H1 (cell line): ENCODE results near the gene ALPI. TPM values are rescaled to one million over a fixed set of nuclear protein-coding genes. Genes with fewer than 3 reads are reported as not detected.

ENCODE experiments used
- CTCF ChIA-PET: fragments of 300-600 bp; sonication (Branson Sonifier 250); formaldehyde crosslinking; loops from one replicate; lab custom pipeline; 2021; ENCODE audit not compliant: partially characterized antibody; lab: Charles Lee
- POLR2A ChIA-PET: fragments of 300-600 bp; sonication (Branson Sonifier 250); formaldehyde crosslinking; loops from one replicate; lab custom pipeline; 2021; ENCODE audit warnings: inconsistent platforms; ENCODE audit not compliant: partially characterized antibody; lab: Charles Lee
- DNase-seq, 2 experiments: peaks; one replicate each; pipeline versions ENCODE4 v3.0.0 to v3.0.0-alpha.2; 2010 to 2022; ENCODE audit warnings: low spot score in 2 of 2, low read depth in 1 of 2, mixed read lengths in 1 of 2
- FAIRE-seq: peaks from 2 replicates; lab custom pipeline; 2011; peaks lifted over from hg19 to GRCh38; lab: Jason Lieb, UNC
- H2AFZ ChIP-seq: 2 replicates; pipeline ENCODE4 v1.8.1; 2012; ENCODE audit warnings: low read length, inconsistent platforms
- H2AK5ac ChIP-seq: 2 replicates; pipeline ENCODE4 v1.6.1; 2013; ENCODE audit warnings: low read depth, low read length
- H2BK120ac ChIP-seq: replicated peaks from 2 replicates; pipeline ENCODE3; 2013; ENCODE audit warnings: low read depth, low read length, inconsistent platforms
- H2BK12ac ChIP-seq: 2 replicates; pipeline ENCODE4 v1.6.1; 2013; ENCODE audit warnings: low read depth, low read length
- H2BK15ac ChIP-seq: 2 replicates; pipeline ENCODE4 v1.6.1; 2013; ENCODE audit warnings: low read length
- H2BK20ac ChIP-seq: 2 replicates; pipeline ENCODE4 v1.6.1; 2013; ENCODE audit warnings: low read length
- H2BK5ac ChIP-seq: 2 replicates; pipeline ENCODE4 v1.6.1; 2013; ENCODE audit warnings: low read depth, low read length
- H3K14ac ChIP-seq: 2 replicates; pipeline ENCODE4 v1.6.1; 2013; ENCODE audit warnings: inconsistent platforms; ENCODE audit not compliant: insufficient read length
- H3K18ac ChIP-seq: 2 replicates; pipeline ENCODE4 v1.6.1; 2013; ENCODE audit warnings: low read length; ENCODE audit errors: extremely low read depth
- H3K23ac ChIP-seq: 2 replicates; pipeline ENCODE4 v1.6.1; 2013; ENCODE audit warnings: inconsistent platforms; ENCODE audit not compliant: insufficient read length
- H3K23me2 ChIP-seq: 2 replicates; pipeline ENCODE4 v1.6.1; 2013; ENCODE audit warnings: low read depth, low read length
- H3K27ac ChIP-seq: 2 replicates; pipeline ENCODE4 v1.6.1; 2011; ENCODE audit warnings: low read depth, low read length, inconsistent platforms
- H3K27me3 ChIP-seq, 4 experiments: replicated peaks in 1 of 4; 1 replicate in 1 of 4; 2 replicates in 3 of 4; pipeline versions ENCODE4 v1.6.1 to v1.8.1; 2011 to 2013; ENCODE audit warnings: low read length in 3 of 4, mild to moderate bottlenecking in 3 of 4, inconsistent platforms in 2 of 4, mixed read lengths in 2 of 4, moderate library complexity in 1 of 4; ENCODE audit not compliant: control insufficient read depth in 3 of 4, insufficient read depth in 3 of 4; ENCODE audit errors: extremely low read depth in 1 of 4
- H3K36me3 ChIP-seq, 4 experiments: 2 replicates each; pipeline versions ENCODE4 v1.6.1 to v1.8.1; 2011 to 2013; ENCODE audit warnings: mild to moderate bottlenecking in 4 of 4, low read length in 3 of 4, moderate library complexity in 2 of 4, control low read depth in 1 of 4, inconsistent platforms in 1 of 4; ENCODE audit not compliant: insufficient read depth in 4 of 4, control insufficient read depth in 2 of 4
- H3K4ac ChIP-seq: replicated peaks from 2 replicates; pipeline ENCODE3; 2013; ENCODE audit warnings: low read length, low read depth, mixed read lengths, inconsistent platforms; ENCODE audit not compliant: insufficient read length
- H3K4me1 ChIP-seq, 4 experiments: replicated peaks in 1 of 4; 1 replicate in 1 of 4; 2 replicates in 3 of 4; pipeline versions ENCODE4 v1.6.1 to v1.8.1; 2011 to 2013; ENCODE audit warnings: low read length in 3 of 4, inconsistent platforms in 2 of 4, mixed read lengths in 1 of 4; ENCODE audit not compliant: insufficient read depth in 4 of 4, control insufficient read depth in 3 of 4
- H3K4me2 ChIP-seq, 2 experiments: 2 replicates each; pipeline versions ENCODE4 v1.6.1 to v1.8.1; 2011 to 2013; ENCODE audit warnings: low read depth in 2 of 2, low read length in 2 of 2, control low read depth in 1 of 2, inconsistent platforms in 1 of 2, mild to moderate bottlenecking in 1 of 2; ENCODE audit not compliant: insufficient read depth in 1 of 2
- H3K4me3 ChIP-seq, 4 experiments: fragments of 200-600, 300-600 bp in 1 of 4; sonication (generic), shearing (Covaris generic), sonication (Bioruptor Twin) in 1 of 4; 2 replicates each; pipeline versions ENCODE4 v1.5.1 to v1.8.1; 2011 to 2016; ENCODE audit warnings: low read length in 4 of 4, low read depth in 3 of 4, control low read depth in 2 of 4, inconsistent platforms in 2 of 4, mild to moderate bottlenecking in 2 of 4, mixed read lengths in 1 of 4, moderate library complexity in 1 of 4; ENCODE audit not compliant: insufficient read depth in 2 of 4; ENCODE audit errors: extremely low read depth in 1 of 4
- H3K56ac ChIP-seq: replicated peaks from 2 replicates; pipeline ENCODE3; 2013; ENCODE audit warnings: low read depth, mild to moderate bottlenecking, mixed read lengths, low read length, inconsistent platforms; ENCODE audit not compliant: insufficient read length
- H3K79me1 ChIP-seq: 2 replicates; pipeline ENCODE4 v1.6.1; 2013; ENCODE audit warnings: low read depth, low read length, control low read depth
- H3K79me2 ChIP-seq, 2 experiments: 2 replicates each; pipeline versions ENCODE4 v1.6.1 to v1.8.1; 2012 to 2013; ENCODE audit warnings: low read length in 2 of 2, mild to moderate bottlenecking in 2 of 2, inconsistent platforms in 1 of 2; ENCODE audit not compliant: insufficient read depth in 2 of 2, control insufficient read depth in 1 of 2
- H3K9ac ChIP-seq, 4 experiments: replicated peaks in 1 of 4; 1 replicate in 1 of 4; 2 replicates in 3 of 4; pipeline versions ENCODE4 v1.6.1 to v1.8.1; 2011 to 2013; ENCODE audit warnings: low read depth in 3 of 4, low read length in 3 of 4, control low read depth in 2 of 4, mild to moderate bottlenecking in 2 of 4, moderate library complexity in 2 of 4, inconsistent platforms in 1 of 4; ENCODE audit errors: extremely low read depth in 1 of 4
- H3K9me3 ChIP-seq, 2 experiments: 2 replicates each; pipeline versions ENCODE4 v1.6.1 to v1.8.1; 2012 to 2013; ENCODE audit warnings: mild to moderate bottlenecking in 2 of 2, moderate library complexity in 2 of 2, control low read depth in 1 of 2, inconsistent platforms in 1 of 2, low read depth in 1 of 2, low read length in 1 of 2, mixed read lengths in 1 of 2; ENCODE audit not compliant: insufficient read depth in 2 of 2
- H4K20me1 ChIP-seq, 2 experiments: replicated peaks in 1 of 2; 2 replicates each; pipeline versions ENCODE3 to v1.8.1; 2011 to 2013; ENCODE audit warnings: inconsistent platforms in 2 of 2, low read length in 2 of 2, mild to moderate bottlenecking in 1 of 2; ENCODE audit not compliant: insufficient read depth in 2 of 2, control insufficient read depth in 1 of 2
- H4K5ac ChIP-seq: 2 replicates; pipeline ENCODE4 v1.6.1; 2013; ENCODE audit warnings: low read length, low read depth, mixed read lengths, inconsistent platforms; ENCODE audit not compliant: insufficient read length
- H4K8ac ChIP-seq: 2 replicates; pipeline ENCODE4 v1.8.0; 2013; ENCODE audit warnings: mild to moderate bottlenecking, moderate library complexity, low read length, inconsistent platforms; ENCODE audit not compliant: insufficient read depth; ENCODE audit errors: extremely low read depth
- H4K91ac ChIP-seq: replicated peaks from 2 replicates; pipeline ENCODE3; 2013; ENCODE audit warnings: low read length, mixed read lengths, inconsistent platforms; ENCODE audit not compliant: insufficient read length
- CHD1 ChIP-seq: IDR thresholded peaks from 2 replicates; pipeline ENCODE4 v1.6.1; 2012; ENCODE audit warnings: low read depth, low read length, improper control_type of control experiment
- CREB1 ChIP-seq: IDR thresholded peaks from 2 replicates; pipeline ENCODE4 v1.6.1; 2012; ENCODE audit warnings: inconsistent platforms
- E2F6 ChIP-seq: IDR thresholded peaks from 2 replicates; pipeline ENCODE4 v1.6.1; 2012; ENCODE audit warnings: inconsistent platforms
- EP300 ChIP-seq, 2 experiments: IDR thresholded peaks; 1 replicate in 1 of 2; 2 replicates in 1 of 2; pipeline ENCODE4 v1.6.1; 2011 to 2012; ENCODE audit warnings: low read depth in 2 of 2, low read length in 2 of 2, mild to moderate bottlenecking in 2 of 2, borderline replicate concordance in 1 of 2, inconsistent platforms in 1 of 2, moderate library complexity in 1 of 2
- FOSL1 ChIP-seq: IDR thresholded peaks from 2 replicates; pipeline ENCODE4 v1.6.1; 2011; ENCODE audit warnings: mild to moderate bottlenecking, low read depth, low read length, moderate library complexity; ENCODE audit not compliant: insufficient read depth
- GABPA ChIP-seq: IDR thresholded peaks from 2 replicates; pipeline ENCODE4 v1.6.1; 2011; ENCODE audit warnings: mild to moderate bottlenecking, low read length, moderate library complexity, borderline replicate concordance; ENCODE audit not compliant: insufficient read depth
- JUN ChIP-seq: IDR thresholded peaks from 2 replicates; pipeline ENCODE4 v1.6.1; 2011; ENCODE audit warnings: low read depth, mild to moderate bottlenecking, improper control_type of control experiment, low read length
- POLR2A ChIP-seq, 2 experiments: IDR thresholded peaks; 1 replicate in 1 of 2; 2 replicates in 1 of 2; pipeline ENCODE4 v1.6.1; 2011; ENCODE audit warnings: low read depth in 2 of 2, low read length in 2 of 2, mild to moderate bottlenecking in 2 of 2; ENCODE audit errors: control extremely low read depth in 1 of 2
- POLR2AphosphoS5 ChIP-seq: IDR thresholded peaks from 2 replicates; pipeline ENCODE4 v1.6.1; 2011; ENCODE audit warnings: low read depth, low read length
- SP1 ChIP-seq: IDR thresholded peaks from 2 replicates; pipeline ENCODE4 v1.6.1; 2011; ENCODE audit warnings: low read depth, low read length
- TAF1 ChIP-seq: IDR thresholded peaks from 2 replicates; pipeline ENCODE4 v1.6.1; 2011; ENCODE audit warnings: mild to moderate bottlenecking, low read depth, low read length
- USF2 ChIP-seq: IDR thresholded peaks from 2 replicates; pipeline ENCODE4 v1.6.1; 2011; ENCODE audit warnings: low read length, improper control_type of control experiment
- ZNF274 ChIP-seq: IDR thresholded peaks from 2 replicates; pipeline ENCODE4 v1.7.0; 2012; ENCODE audit warnings: low read length, borderline replicate concordance; ENCODE audit errors: extremely low read depth
- WGBS, 2 experiments: shearing (Covaris generic) in 1 of 2; methylation state at CpG; one replicate each; pipeline versions ENCODE4 v1.1.6 to v1.1.7; 2013 to 2015; ENCODE audit warnings: low lambda C conversion rate in 2 of 2, mixed read lengths in 2 of 2, inconsistent platforms in 1 of 2, low coverage in 1 of 2, missing lambda C conversion rate in 1 of 2; ENCODE audit not compliant: insufficient replicate concordance in 2 of 2, insufficient coverage in 1 of 2, insufficient read length in 1 of 2; ENCODE audit errors: extremely low coverage in 1 of 2, missing lambda C conversion rate in 1 of 2; 5-methylcytosine and 5-hydroxymethylcytosine counted together
- polyA plus RNA-seq, 7 experiments: library from polyadenylated mRNA; depleted of rRNA in 3 of 7; stranded (reverse) in 5 of 7; unstranded in 2 of 7; fragments of >200 nt in 5 of 7; fragments of 200-250 nt in 2 of 7; gene quantifications; 1 replicate in 5 of 7; 2 replicates in 1 of 7; 4 replicates in 1 of 7; pipeline versions ENCODE4 v1.2.1 to v1.2.3, GENCODE V29; 2011 to 2013; ENCODE audit warnings: missing spikeins in 2 of 7, mixed read lengths in 2 of 7
- total RNA-seq: library from RNA; stranded (reverse); fragmentation: NEBNext Ultra II Directional; extraction: Animal tissue kit (Norgen Biotek cat#: 25700); gene quantifications from 2 replicates; pipeline ENCODE4 v1.2.1, GENCODE V29; 2021

ALPI gene
- total and polyA plus RNA-seq, 2 of the 8 experiments (the other 6 are each of a cell fraction or from before 2014, with no cell fraction given) = not detected

GRCh38 chr2:232460171-232460570 lies 4.2 kb downstream of the ALPI start:
- no peak overlapping the region for H3K18ac ChIP-seq
- no peak for DNase-seq
- H2BK120ac ChIP-seq = no peak overlapping the region
- H3K9ac ChIP-seq = no peak overlapping the region
- no peaks in the 10 kb centered on the region for H3K27me3 ChIP-seq
- H3K14ac ChIP-seq = no peak overlapping the region
- H3K79me1 ChIP-seq = no peaks in the 10 kb centered on the region
- H3K4me2 ChIP-seq = no peak overlapping the region
- no peaks in the 10 kb centered on the region for H4K20me1 ChIP-seq
- no peak overlapping the region for H3K27ac ChIP-seq
- no peak overlapping the region for H4K8ac ChIP-seq
- H2AK5ac ChIP-seq = no peak overlapping the region
- H3K79me2 ChIP-seq = no peaks in the 10 kb centered on the region
- no peak overlapping the region for H3K56ac ChIP-seq
- no peak overlapping the region for H4K91ac ChIP-seq
- H3K4me3 ChIP-seq = no peak overlapping the region
- no peak overlapping the region for H3K4ac ChIP-seq
- POLR2A ChIA-PET = no interaction called here
- no peak overlapping the region for H2AFZ ChIP-seq
- H2BK20ac ChIP-seq = no peak overlapping the region
- no peak overlapping the region for H2BK15ac ChIP-seq
- no peak overlapping the region for H3K23ac ChIP-seq
- no peaks in the 10 kb centered on the region for H3K23me2 ChIP-seq
- no peak overlapping the region for H2BK12ac ChIP-seq
- no peak overlapping the region for H4K5ac ChIP-seq
- CTCF ChIA-PET = interaction anchor here (0.5 to 7.9 kb wide), 6 partner anchors 13 to 143 kb away, joined by 3 to 66 read pairs (median 6); partner anchors contain the start of gene PRSS56
- H3K9me3 ChIP-seq = no peaks in the 10 kb centered on the region
- FAIRE-seq = no peak
- H2BK5ac ChIP-seq = no peak overlapping the region
- WGBS, 2 experiments = 100% methylated on average over 2 of the region's 2 CpGs; no CpG with 5 or more reads in 1 of the 2 experiments
- H3K4me1 ChIP-seq = peaks cover 0 to 3% (median 0%) of the 10 kb centered on the region in 4 experiments; a peak in 1 of 7 replicates
- H3K36me3 ChIP-seq = no peaks in the 10 kb centered on the region
- TF ChIP-seq CHD1 = no peak
- no peak for TF ChIP-seq FOSL1
- TF ChIP-seq GABPA = no peak
- no peak for TF ChIP-seq EP300 (IDR thresholded peaks at IDR 0.05; ENCODE audit: borderline replicate concordance in 1 of 2, low read depth in 2 of 2, low read length in 2 of 2)
- no peak for TF ChIP-seq SP1
- no peak for TF ChIP-seq E2F6
- TF ChIP-seq JUN = no peak
- TF ChIP-seq USF2 = no peak
- no peak for TF ChIP-seq ZNF274
- TF ChIP-seq TAF1 = no peak
- TF ChIP-seq CREB1 = no peak
- no peak for TF ChIP-seq POLR2AphosphoS5
- TF ChIP-seq POLR2A (IDR thresholded peaks at IDR 0.05; ENCODE audit: control extremely low read depth in 1 of 2, low read depth in 2 of 2, low read length in 2 of 2) = no peak
